HCT116 (cell line): ENCODE data around the gene SLC25A1. TPM values are rescaled to one million over a fixed set of nuclear protein-coding genes. Genes with fewer than 3 reads are reported as not detected.

Source experiments
- ATAC-seq: fragments of 200-7000 bp; cut with Tn5 transposase; 2 replicates; pipeline ENCODE4 v1.9.1; 2020; ENCODE audit warnings: mild to moderate bottlenecking, moderate library complexity
- BruUV-seq: library from RNA; stranded (reverse); fragments of 400-500 nt; replicated peaks from 2 replicates; lab custom pipeline; 2021; lab: Mats Ljungman, UMichigan
- CTCF ChIA-PET: fragments of 300-600 bp; sonication (Branson Sonifier 250); formaldehyde crosslinking; loops from one replicate; lab custom pipeline; 2021; ENCODE audit warnings: antibody characterized with exemption; lab: Charles Lee
- POLR2A ChIA-PET: fragments of 300-600, 350-600 bp; sonication (Branson Sonifier 250); formaldehyde crosslinking; loops from one replicate; lab custom pipeline; 2021; ENCODE audit warnings: antibody characterized with exemption; lab: Charles Lee
- RAD21 ChIA-PET, 2 experiments: fragments of 300-600 bp; sonication (Branson Sonifier 250); formaldehyde crosslinking; loops; one replicate each; lab custom pipeline; 2023; ENCODE audit warnings: low total read pairs in 2 of 2; ENCODE audit not compliant: uncharacterized antibody in 2 of 2, unreplicated experiment in 2 of 2, low non-redundant PET in 1 of 2; lab: Charles Lee
- DNase-seq: peaks from one replicate; pipeline ENCODE4 v3.0.0-alpha.2; 2010; ENCODE audit warnings: low read depth, low spot score
- H2AFZ ChIP-seq: fragments of 200-600 bp; shearing (Covaris generic), sonication (generic); 2 replicates; pipeline ENCODE4 v1.6.1; 2017; ENCODE audit warnings: low read depth, mixed run types, mixed read lengths, antibody characterized with exemption, low read length; ENCODE audit not compliant: poor library complexity, severe bottlenecking
- H3K27ac ChIP-seq: 2 replicates; pipeline ENCODE4 v1.5.1; 2012; ENCODE audit warnings: low read depth, low read length
- H3K27me3 ChIP-seq: fragments of 200-600 bp; sonication (generic); 2 replicates; pipeline ENCODE4 v1.6.1; 2016; ENCODE audit warnings: mixed run types, low read length, mixed read lengths; ENCODE audit not compliant: insufficient read depth
- H3K36me3 ChIP-seq, 2 experiments: fragments of 200-500 bp in 1 of 2; fragments of 200-600 bp in 1 of 2; sonication (Bioruptor generic) in 1 of 2; sonication (generic) in 1 of 2; 2 replicates each; pipeline versions ENCODE4 v1.5.1 to v1.6.1; 2014 to 2016; ENCODE audit warnings: low read length in 2 of 2, inconsistent platforms in 1 of 2, mixed read lengths in 1 of 2, mixed run types in 1 of 2; ENCODE audit not compliant: insufficient read depth in 2 of 2, control insufficient read depth in 1 of 2
- H3K4me1 ChIP-seq, 2 experiments: fragments of 200-600 bp in 1 of 2; sonication (generic) in 1 of 2; 2 replicates each; pipeline versions ENCODE4 v1.5.1 to v1.6.1; 2012 to 2017; ENCODE audit warnings: low read length in 2 of 2, inconsistent platforms in 1 of 2, mild to moderate bottlenecking in 1 of 2, mixed read lengths in 1 of 2, mixed run types in 1 of 2, moderate library complexity in 1 of 2; ENCODE audit not compliant: insufficient read depth in 2 of 2, control insufficient read depth in 1 of 2
- H3K4me2 ChIP-seq: fragments of 200-600 bp; sonication (generic); 2 replicates; pipeline ENCODE4 v1.6.1; 2017; ENCODE audit warnings: mixed run types, low read length, mixed read lengths
- H3K4me3 ChIP-seq, 2 experiments: fragments of 200-600 bp in 1 of 2; sonication (generic) in 1 of 2; replicated peaks in 1 of 2; 2 replicates each; pipeline ENCODE4 v1.5.1; 2011 to 2016; ENCODE audit warnings: low read length in 2 of 2, control low read depth in 1 of 2, low read depth in 1 of 2, mild to moderate bottlenecking in 1 of 2, mixed read lengths in 1 of 2, mixed run types in 1 of 2
- H3K79me2 ChIP-seq: fragments of 200-600 bp; sonication (generic); 2 replicates; pipeline ENCODE4 v1.6.1; 2017; ENCODE audit warnings: mild to moderate bottlenecking, mixed run types, low read length, moderate library complexity, mixed read lengths; ENCODE audit not compliant: insufficient read depth
- H3K9ac ChIP-seq: fragments of 200-600 bp; sonication (generic); 2 replicates; pipeline ENCODE4 v1.6.1; 2016; ENCODE audit warnings: low read length, mixed read lengths
- H3K9me2 ChIP-seq: fragments of 200-600 bp; sonication (generic), shearing (Covaris generic); 2 replicates; pipeline ENCODE4 v1.6.1; 2017; ENCODE audit warnings: mixed run types, mild to moderate bottlenecking, moderate library complexity; ENCODE audit not compliant: insufficient read depth
- H3K9me3 ChIP-seq, 2 experiments: fragments of 200-500 bp in 1 of 2; fragments of 200-600 bp in 1 of 2; sonication (Bioruptor generic) in 1 of 2; sonication (generic) in 1 of 2; 2 replicates each; pipeline ENCODE4 v1.6.1; 2014 to 2017; ENCODE audit warnings: low read length in 2 of 2, mixed read lengths in 2 of 2, inconsistent platforms in 1 of 2, low read depth in 1 of 2, mild to moderate bottlenecking in 1 of 2, mixed run types in 1 of 2, moderate library complexity in 1 of 2; ENCODE audit not compliant: control insufficient read depth in 1 of 2, insufficient read depth in 1 of 2
- H4K20me1 ChIP-seq: fragments of 200-600 bp; sonication (generic), shearing (Covaris generic); 2 replicates; pipeline ENCODE4 v1.6.1; 2017; ENCODE audit warnings: mixed run types, mild to moderate bottlenecking, moderate library complexity; ENCODE audit not compliant: insufficient read depth
- CEBPB ChIP-seq: IDR thresholded peaks from 2 replicates; pipeline ENCODE4 v1.6.1; 2012; ENCODE audit warnings: low read depth
- EGR1 ChIP-seq: IDR thresholded peaks from 2 replicates; pipeline ENCODE4 v1.6.1; 2012; ENCODE audit warnings: low read depth
- ELF1 ChIP-seq: IDR thresholded peaks from 2 replicates; pipeline ENCODE4 v1.6.1; 2012; ENCODE audit warnings: low read depth, borderline replicate concordance
- EZH2phosphoT487 ChIP-seq: fragments of 200-600 bp; IDR thresholded peaks from 2 replicates; pipeline ENCODE4 v1.6.1; 2018; ENCODE audit warnings: antibody characterized with exemption, borderline replicate concordance
- FOSL1 ChIP-seq: IDR thresholded peaks from 2 replicates; pipeline ENCODE4 v1.6.1; 2012; ENCODE audit warnings: low read depth
- JUND ChIP-seq: IDR thresholded peaks from 2 replicates; pipeline ENCODE4 v1.6.1; 2012
- POLR2A ChIP-seq: IDR thresholded peaks from 2 replicates; pipeline ENCODE4 v1.7.0; 2011; ENCODE audit warnings: borderline replicate concordance; ENCODE audit not compliant: insufficient read depth, insufficient read length; ENCODE audit errors: extremely low read depth
- POLR2AphosphoS5 ChIP-seq: IDR thresholded peaks from 2 replicates; pipeline ENCODE4 v1.6.1; 2011; ENCODE audit warnings: mild to moderate bottlenecking, low read depth, low read length, moderate library complexity
- RAD21 ChIP-seq: IDR thresholded peaks from 2 replicates; pipeline ENCODE4 v1.6.1; 2012; ENCODE audit warnings: low read depth, mild to moderate bottlenecking
- SRF ChIP-seq: IDR thresholded peaks from 2 replicates; pipeline ENCODE4 v1.6.1; 2012; ENCODE audit warnings: low read depth
- intact Hi-C: fragments of 100-400 bp; cut with micrococcal nuclease; formaldehyde crosslinking; loops from 2 replicates; pipeline ENCODE4 v1.10.0; 2022
- total RNA-seq: library from RNA; stranded (reverse); gene quantifications from one replicate; pipeline ENCODE4 v1.2.1, GENCODE V29; 2021; ENCODE audit not compliant: unreplicated experiment
- TF ChIP-seq, protein P1 (sequence below): IDR thresholded peaks from 2 replicates; pipeline ENCODE4 v1.6.1; 2012

The SLC25A1 gene
- total RNA-seq, 1 experiment from 2014 or later: 146 TPM

DNA sequence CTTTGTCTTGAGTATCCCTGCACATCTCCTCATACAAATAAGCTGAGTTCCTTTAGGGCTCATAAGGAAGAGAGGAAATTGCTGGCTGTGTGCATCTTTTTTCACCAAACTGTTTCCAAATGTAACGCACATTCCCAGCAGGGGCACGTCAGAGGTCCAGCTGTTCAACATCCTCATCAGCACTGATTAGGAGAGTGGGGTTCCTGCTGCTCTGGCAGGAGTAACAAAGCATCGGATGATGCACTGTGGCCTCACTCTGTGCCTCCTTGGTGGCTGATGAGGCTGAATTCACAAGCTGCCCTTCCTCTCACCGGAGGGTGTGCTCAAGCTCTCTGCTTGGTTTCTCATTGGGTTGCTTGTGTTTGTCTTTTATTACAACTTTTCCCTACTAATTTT, 35.5 kb upstream of the SLC25A1 start:
- POLR2A ChIA-PET: interaction anchor here (0.7 kb wide), 1 partner anchor 39 kb away, joined by 3 read pairs; no protein-coding TSS in a partner anchor
- ATAC-seq (no peak), DNase-seq (no peak)
- Histone ChIP-seq H3K79me2 (no peaks in the 10 kb centered on the region), H3K27me3 (no peaks in the 10 kb centered on the region), H3K4me1 (peaks cover 0 to 5% of the 10 kb centered on the region in 2 experiments; a peak in 2 of 4 replicates), H3K9ac (no peak overlapping the region), H3K9me2 (no peaks in the 10 kb centered on the region), H2AFZ (no peak overlapping the region), H3K9me3 (no peaks in the 10 kb centered on the region), H4K20me1 (no peaks in the 10 kb centered on the region), H3K4me3 (no peak overlapping the region), H3K36me3 (0 out of 4 replicates have a peak, but pooled peaks cover 0 to 6% of the 10 kb centered on the region in 2 experiments), H3K4me2 (no peak overlapping the region), H3K27ac (no peak overlapping the region)
- CTCF ChIA-PET: no interaction called here
- RAD21 ChIA-PET: no interaction called here
- no peak for TF ChIP-seq CEBPB
- no peak for TF ChIP-seq FOSL1
- no peak for TF ChIP-seq EGR1
- TF ChIP-seq POLR2AphosphoS5: no peak
- TF ChIP-seq, protein P1, sequence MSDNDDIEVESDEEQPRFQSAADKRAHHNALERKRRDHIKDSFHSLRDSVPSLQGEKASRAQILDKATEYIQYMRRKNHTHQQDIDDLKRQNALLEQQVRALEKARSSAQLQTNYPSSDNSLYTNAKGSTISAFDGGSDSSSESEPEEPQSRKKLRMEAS: no peak
- TF ChIP-seq ELF1: no peak
- TF ChIP-seq RAD21: no peak
- TF ChIP-seq SRF: no peak
- intact Hi-C loops: no loop called here
- BruUV-seq: no TSS peak

DNA sequence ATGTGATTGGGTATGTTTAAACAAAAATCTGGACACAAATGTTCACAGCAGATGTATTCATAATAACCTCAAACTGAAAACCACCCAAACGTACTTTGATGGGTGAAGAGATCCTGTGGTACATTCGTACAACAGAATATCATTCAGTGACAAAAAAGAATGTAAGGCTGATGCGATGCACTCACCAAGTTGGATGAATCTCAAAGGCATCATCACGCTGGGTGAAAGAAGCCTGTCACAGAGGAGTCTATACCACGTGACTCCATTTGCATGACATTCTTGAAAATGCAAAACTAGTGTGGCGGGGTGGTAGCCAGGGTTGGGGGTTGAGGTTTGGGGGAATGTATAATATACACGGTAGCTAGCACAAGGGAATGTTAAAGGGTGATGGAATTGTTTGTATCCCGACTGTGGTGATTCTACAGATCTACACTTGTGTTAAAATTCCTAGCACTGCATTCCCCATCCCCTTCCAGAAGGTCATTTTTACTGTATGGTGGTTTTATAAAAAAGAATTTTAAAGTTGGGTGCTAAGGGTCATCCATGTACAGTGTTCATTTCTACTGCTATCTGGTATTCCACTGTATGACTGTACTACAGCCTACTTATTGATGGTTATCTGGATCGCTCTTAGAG, 35.0 kb upstream of the SLC25A1 start:
- CTCF ChIA-PET: no interaction called here

More for the DNA sequence above, 35.0 kb upstream of the SLC25A1 start:
- Histone ChIP-seq H3K27me3 (no peaks in the 10 kb centered on the region), H3K79me2 (no peaks in the 10 kb centered on the region), H3K4me2 (no peak overlapping the region), H3K9me3 (no peaks in the 10 kb centered on the region), H4K20me1 (no peaks in the 10 kb centered on the region), H3K9ac (no peak overlapping the region)
- DNase-seq: no peak
- TF ChIP-seq EZH2phosphoT487 (no peak), CEBPB (no peak), EGR1 (no peak), POLR2A (no peak), JUND (no peak), POLR2AphosphoS5 (no peak)
- TF ChIP-seq, protein P1: no peak
- TF ChIP-seq, all 23 proteins: peak for 0
- no peak overlapping the region for H3K27ac ChIP-seq
- POLR2A ChIA-PET: interaction anchor here (0.7 kb wide), 1 partner anchor 39 kb away, joined by 3 read pairs; no protein-coding TSS in a partner anchor
- H3K4me3 ChIP-seq: no peak overlapping the region
- no peak overlapping the region for H2AFZ ChIP-seq
- no peak for ATAC-seq
- intact Hi-C loops: no loop called here
- BruUV-seq: no TSS peak
- RAD21 ChIA-PET: no interaction called here
- no peaks in the 10 kb centered on the region for H3K9me2 ChIP-seq
- H3K4me1 ChIP-seq: peaks cover 0 to 5% of the 10 kb centered on the region in 2 experiments; a peak in 2 of 4 replicates
- peaks cover 0 to 6% of the 10 kb centered on the region in 2 experiments; a peak in 1 of 4 replicates for H3K36me3 ChIP-seq
